Peyer's patch (tissue), 4 donors: ENCODE results near the gene FIGN. TPM values are rescaled to one million over a fixed set of nuclear protein-coding genes. Genes with fewer than 3 reads are reported as not detected.

Experiments used
- DNase-seq, 3 donors: peaks; one replicate each; pipeline ENCODE4 v3.0.0-alpha.2; 2017 to 2019
- H3K27ac ChIP-seq, 4 donors: fragments of 200-600 bp; sonication (generic); one replicate each; pipeline ENCODE4 v1.5.1; 2016 to 2019
- H3K27me3 ChIP-seq, 2 donors: fragments of 200-600 bp; sonication (generic); one replicate each; pipeline ENCODE4 v1.5.1; 2019
- H3K36me3 ChIP-seq, 3 donors: fragments of 200-600 bp; sonication (generic); one replicate each; pipeline ENCODE4 v1.5.1; 2016 to 2019
- H3K4me1 ChIP-seq, 4 donors: fragments of 200-600 bp; sonication (generic); one replicate each; pipeline ENCODE4 v1.5.1; 2016 to 2019
- H3K4me3 ChIP-seq, 4 donors: fragments of 200-600 bp; sonication (generic); 1 replicate in 3 of 4; 2 replicates in 1 of 4; pipeline ENCODE4 v1.5.1; 2016 to 2019; ENCODE audit warnings: mild to moderate bottlenecking in 1 of 4
- H3K9me3 ChIP-seq, 4 donors: fragments of 200-600 bp; sonication (generic); one replicate each; pipeline ENCODE4 v1.5.1; 2016 to 2019; ENCODE audit warnings: mild to moderate bottlenecking in 1 of 4
- CTCF ChIP-seq, 6 experiments: fragments of 450-650 bp in 4 of 6; fragments of 200-600 bp in 2 of 6; sonication (generic) in 1 of 6; IDR thresholded peaks; one replicate each; pipeline ENCODE4 v1.5.1; 2017 to 2019; ENCODE audit warnings: antibody characterized with exemption in 6 of 6, mild to moderate bottlenecking in 3 of 6, moderate library complexity in 1 of 6
- POLR2A ChIP-seq, 2 donors: fragments of 450-650 bp; IDR thresholded peaks; one replicate each; pipeline ENCODE4 v1.5.1; 2017; ENCODE audit warnings: antibody characterized with exemption in 2 of 2, mild to moderate bottlenecking in 2 of 2, moderate library complexity in 2 of 2
- total RNA-seq, 4 donors: library from RNA; depleted of rRNA; stranded (reverse); fragments of >200 nt; gene quantifications; one replicate each; pipeline ENCODE4 v1.1.0, GENCODE V29; 2016

FIGN gene
- total RNA-seq, 4 donors from 2014 or later, result 0.53 to 8.3 (median 0.95) TPM

GRCh38 chr2:163716101-163716500 is 19.7 kb downstream of the FIGN start:
- Histone ChIP-seq H3K4me1 (no peaks in the 10 kb centered on the region), H3K36me3 (no peaks in the 10 kb centered on the region), H3K4me3 (no peak overlapping the region), H3K27me3 (no peaks in the 10 kb centered on the region), H3K27ac (no peak overlapping the region), H3K9me3 (no peaks in the 10 kb centered on the region)
- TF ChIP-seq POLR2A (IDR thresholded peaks at IDR 0.05) (no peak), CTCF (IDR thresholded peaks at IDR 0.05) (no peak)
- DNase-seq, result no peak

- no peak for DNase-seq
- Histone ChIP-seq H3K9me3 (no peaks in the 10 kb centered on the region), H3K36me3 (no peaks in the 10 kb centered on the region), H3K4me3 (no peak overlapping the region), H3K27ac (no peak overlapping the region), H3K4me1 (no peaks in the 10 kb centered on the region), H3K27me3 (no peaks in the 10 kb centered on the region)
- no peak for TF ChIP-seq CTCF (IDR thresholded peaks at IDR 0.05)
- TF ChIP-seq POLR2A (IDR thresholded peaks at IDR 0.05), result no peak
These were observed 20.1 kb downstream of the FIGN start for GRCh38 chr2:163715668-163716067.

DNA sequence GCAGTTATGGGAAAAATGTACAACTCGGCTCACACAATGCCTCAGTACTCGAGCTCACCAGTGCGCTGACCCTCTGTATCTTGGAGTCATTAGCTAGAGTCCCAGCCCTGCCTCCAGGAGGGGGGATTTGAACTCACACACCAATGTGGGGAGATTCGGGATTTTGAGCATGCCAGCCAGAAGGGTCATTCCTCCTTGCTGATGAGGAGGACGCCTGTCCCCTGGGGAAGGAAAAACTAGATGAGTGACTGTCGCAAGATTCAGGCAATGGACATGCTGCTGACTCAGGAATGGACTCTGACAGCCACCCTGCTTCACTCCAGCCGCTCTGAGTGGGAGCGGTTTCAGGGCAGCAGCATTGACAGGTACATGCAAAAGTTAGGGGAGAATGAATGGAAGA is 20.6 kb downstream of the FIGN start:
- Histone ChIP-seq H3K36me3 (no peaks in the 10 kb centered on the region), H3K4me3 (no peak overlapping the region), H3K4me1 (no peaks in the 10 kb centered on the region), H3K9me3 (no peaks in the 10 kb centered on the region), H3K27ac (no peak overlapping the region), H3K27me3 (no peaks in the 10 kb centered on the region)
- no peak for TF ChIP-seq CTCF (IDR thresholded peaks at IDR 0.05)
- TF ChIP-seq POLR2A (IDR thresholded peaks at IDR 0.05), result no peak
- no peak for DNase-seq

DNA sequence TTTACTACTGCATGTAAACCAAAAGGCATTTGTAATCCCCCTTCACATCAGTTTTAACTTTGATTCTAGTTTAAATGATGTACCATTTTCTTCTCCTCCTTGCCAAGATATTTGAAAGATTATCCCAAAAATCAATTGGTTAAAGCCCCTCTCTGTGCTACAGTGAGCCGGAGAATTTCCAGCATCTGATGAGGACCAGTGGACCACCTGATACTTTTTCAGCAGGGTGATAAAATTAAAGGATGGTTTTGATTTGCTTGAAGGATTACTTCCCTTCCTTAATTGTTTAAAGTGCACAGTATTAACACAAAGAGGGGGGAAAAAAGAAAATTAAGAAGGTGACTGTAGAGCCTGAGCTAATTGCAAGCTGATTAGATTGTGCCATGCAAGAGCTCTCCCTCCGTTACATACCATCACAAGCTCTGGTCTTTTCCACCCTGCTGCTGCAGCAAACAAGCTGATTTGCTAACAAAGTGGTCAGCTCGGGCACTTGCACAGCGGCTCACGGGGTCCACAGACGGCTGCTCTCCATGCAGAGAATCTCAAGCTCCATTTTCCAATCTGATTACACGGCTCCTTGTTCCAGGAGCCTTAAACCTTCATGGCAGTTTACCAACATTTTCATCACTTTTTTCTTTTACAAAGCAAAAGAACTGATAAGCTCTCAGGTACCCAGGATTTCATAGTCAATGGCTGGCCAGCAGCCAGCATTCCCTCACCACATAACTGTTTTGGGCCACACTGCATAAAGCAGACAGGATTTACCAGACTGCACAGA is 22.1 kb downstream of the FIGN start:
- Histone ChIP-seq H3K9me3 (no peaks in the 10 kb centered on the region), H3K27ac (no peak overlapping the region), H3K27me3 (no peaks in the 10 kb centered on the region), H3K36me3 (no peaks in the 10 kb centered on the region), H3K4me3 (no peak overlapping the region), H3K4me1 (no peaks in the 10 kb centered on the region)
- TF ChIP-seq CTCF (IDR thresholded peaks at IDR 0.05) (no peak), POLR2A (IDR thresholded peaks at IDR 0.05) (no peak)
- no peak for DNase-seq

- no peak overlapping the region for H3K4me3 ChIP-seq
- TF ChIP-seq POLR2A (IDR thresholded peaks at IDR 0.05) (no peak), CTCF (IDR thresholded peaks at IDR 0.05) (no peak)
- H3K4me1 ChIP-seq, result no peaks in the 10 kb centered on the region
- no peak overlapping the region for H3K27ac ChIP-seq
- DNase-seq, result no peak
- no peaks in the 10 kb centered on the region for H3K9me3 ChIP-seq
- no peaks in the 10 kb centered on the region for H3K27me3 ChIP-seq
- no peaks in the 10 kb centered on the region for H3K36me3 ChIP-seq
These were observed 24.1 kb downstream of the FIGN start for GRCh38 chr2:163711699-163712098.
